NCI-H1105 (cell line): Measurements from ENCODE around the gene EWSR1.

ENCODE experiments used
- DNase-seq: peaks from one replicate; lab custom pipeline; 2025; lab: John Stamatoyannopoulos, UW

Gene EWSR1

DNA sequence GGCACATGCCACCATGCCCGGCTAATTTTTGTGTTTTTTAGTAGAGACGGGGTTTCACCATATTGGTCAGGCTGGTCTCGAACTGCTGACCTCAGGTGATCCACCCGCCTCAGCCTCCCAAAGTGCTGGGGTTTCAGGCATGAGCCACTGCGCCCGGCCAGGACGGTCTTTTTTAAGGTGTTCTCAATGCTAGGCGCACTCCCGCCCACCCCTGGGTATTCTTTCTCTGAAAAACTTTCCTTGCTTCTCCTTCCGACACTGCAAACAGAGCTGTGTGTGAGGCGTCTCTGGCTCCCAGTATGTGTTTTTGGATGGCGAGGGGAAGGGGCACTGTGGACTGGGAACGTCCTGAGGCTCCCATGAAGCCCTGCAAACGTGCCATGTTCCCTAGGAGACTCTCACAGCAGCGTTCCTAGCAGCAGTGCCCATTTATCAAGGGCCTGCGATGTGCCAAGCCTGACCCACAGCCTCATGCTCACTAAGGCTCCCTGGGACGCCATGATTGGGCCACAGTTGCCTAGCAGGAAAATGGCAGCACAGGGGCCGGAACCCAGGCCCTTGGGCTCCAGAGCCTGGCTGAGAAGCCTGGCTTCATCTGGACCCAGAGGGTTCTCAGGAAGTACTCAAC lies 49.9 kb downstream of the EWSR1 start:
- DNase-seq, result no peak

DNA sequence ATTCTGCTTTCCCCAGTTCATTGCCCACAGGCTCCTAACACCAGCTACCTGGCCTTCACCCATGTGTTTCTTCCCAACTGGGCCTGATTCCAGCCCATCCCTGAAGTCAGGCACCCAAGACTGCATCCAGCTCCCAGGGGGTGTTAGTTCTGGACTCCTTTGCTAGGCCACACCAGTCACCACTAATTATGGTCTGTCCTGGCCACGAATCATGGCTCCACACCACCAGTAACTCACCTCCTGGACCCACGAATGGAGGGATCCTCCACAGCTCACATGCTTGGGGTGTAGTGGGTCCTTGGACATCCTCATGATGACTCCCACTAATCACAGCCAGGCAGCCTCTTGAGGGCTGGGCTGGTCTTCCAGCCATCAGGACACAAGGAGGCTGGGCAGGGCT lies 51.0 kb downstream of the EWSR1 start:
- DNase-seq, result no peak

DNA sequence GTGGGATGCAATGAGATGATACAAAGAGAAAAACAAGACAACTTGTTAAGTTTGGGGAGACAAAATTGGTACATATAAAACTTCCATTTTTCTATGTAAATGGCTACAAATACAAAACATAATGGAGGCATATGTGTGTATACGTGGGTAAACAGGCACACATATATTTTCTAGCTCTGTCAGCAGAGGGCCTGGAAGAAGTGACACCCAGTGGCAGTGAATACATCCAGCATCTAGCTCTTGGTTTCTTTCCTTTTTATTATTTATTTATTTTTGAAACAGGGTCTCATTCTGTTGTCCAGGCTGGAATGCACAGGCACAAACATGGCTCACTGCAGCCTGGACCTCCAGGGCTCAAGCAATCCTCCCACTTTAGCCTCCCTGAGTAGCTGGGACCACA lies 52.5 kb downstream of the EWSR1 start:
- no peak for DNase-seq

- DNase-seq, result no peak
Observed at GRCh38 chr22:29323641-29324040, 55.6 kb downstream of the EWSR1 start.

DNA sequence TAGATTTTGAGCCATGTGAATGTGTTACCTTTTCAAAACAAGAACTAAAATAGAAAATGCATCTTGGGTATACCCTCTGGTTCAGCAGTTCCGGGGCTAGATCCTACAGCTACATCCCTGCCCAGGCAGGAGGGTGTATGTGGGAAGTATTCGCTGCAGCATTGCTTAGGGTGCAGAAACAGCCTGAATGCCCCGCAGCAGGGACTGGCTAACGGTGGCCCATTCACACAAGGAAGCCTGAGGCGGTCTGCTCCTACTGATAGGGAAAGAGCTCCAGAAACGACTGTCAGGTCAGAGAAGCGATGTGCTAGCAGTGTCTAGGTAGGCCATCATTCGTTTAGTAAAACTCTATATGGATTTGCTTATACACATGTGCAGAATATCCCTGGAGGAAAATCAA lies 57.3 kb downstream of the EWSR1 start:
- no peak for DNase-seq

DNA sequence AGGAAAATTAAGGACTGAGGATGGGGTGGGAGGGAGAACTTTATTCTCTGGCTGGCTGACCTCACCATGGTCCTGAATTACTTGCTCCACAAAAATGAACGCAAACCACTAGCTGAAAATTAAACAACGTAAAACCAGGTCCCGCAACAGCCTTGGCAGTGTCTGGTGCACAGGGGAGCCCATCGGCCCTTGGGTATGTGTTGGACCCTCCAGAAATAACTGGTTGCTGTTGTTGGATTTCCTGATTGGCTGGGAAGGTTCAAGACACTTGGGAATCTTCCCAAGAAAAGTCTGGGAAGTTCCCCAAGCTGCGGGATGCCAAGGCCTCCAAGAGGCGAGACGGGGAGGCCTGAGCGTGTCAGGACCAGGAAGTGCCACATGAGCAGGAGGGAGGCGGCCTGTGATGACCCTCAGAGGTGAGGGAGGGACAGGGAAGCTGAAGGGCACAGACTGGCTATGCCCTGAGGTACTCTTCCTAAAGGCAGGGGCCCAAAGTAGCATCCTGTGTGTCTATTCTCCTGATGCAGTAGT lies 57.8 kb downstream of the EWSR1 start:
- DNase-seq, result no peak

GRCh38 chr22:29326481-29326880 lies 58.4 kb downstream of the EWSR1 start:
- no peak for DNase-seq

GRCh38 chr22:29327089-29327764 lies 59.2 kb downstream of the EWSR1 start:
- DNase-seq, result no peak

DNA sequence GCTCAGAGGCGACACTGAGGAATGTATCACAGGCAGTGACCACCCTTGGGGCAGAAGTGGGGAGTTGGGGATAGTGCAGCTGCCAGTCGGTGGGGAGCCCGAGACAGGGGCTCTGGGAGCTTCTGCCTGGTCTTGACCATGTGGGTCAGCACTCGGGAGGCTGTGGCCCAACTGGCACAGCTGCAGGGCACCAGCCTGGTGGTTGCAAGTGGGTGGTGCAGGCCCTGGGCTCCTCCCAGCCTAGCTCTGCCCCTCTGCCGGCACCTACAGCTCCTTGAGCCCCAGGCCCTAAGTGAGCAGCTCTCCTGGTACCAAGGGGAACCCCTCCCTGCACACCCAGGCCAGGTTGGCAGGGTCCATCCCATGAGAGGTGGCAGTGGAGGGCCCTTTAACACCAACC lies 60.0 kb downstream of the EWSR1 start:
- no peak for DNase-seq

DNA sequence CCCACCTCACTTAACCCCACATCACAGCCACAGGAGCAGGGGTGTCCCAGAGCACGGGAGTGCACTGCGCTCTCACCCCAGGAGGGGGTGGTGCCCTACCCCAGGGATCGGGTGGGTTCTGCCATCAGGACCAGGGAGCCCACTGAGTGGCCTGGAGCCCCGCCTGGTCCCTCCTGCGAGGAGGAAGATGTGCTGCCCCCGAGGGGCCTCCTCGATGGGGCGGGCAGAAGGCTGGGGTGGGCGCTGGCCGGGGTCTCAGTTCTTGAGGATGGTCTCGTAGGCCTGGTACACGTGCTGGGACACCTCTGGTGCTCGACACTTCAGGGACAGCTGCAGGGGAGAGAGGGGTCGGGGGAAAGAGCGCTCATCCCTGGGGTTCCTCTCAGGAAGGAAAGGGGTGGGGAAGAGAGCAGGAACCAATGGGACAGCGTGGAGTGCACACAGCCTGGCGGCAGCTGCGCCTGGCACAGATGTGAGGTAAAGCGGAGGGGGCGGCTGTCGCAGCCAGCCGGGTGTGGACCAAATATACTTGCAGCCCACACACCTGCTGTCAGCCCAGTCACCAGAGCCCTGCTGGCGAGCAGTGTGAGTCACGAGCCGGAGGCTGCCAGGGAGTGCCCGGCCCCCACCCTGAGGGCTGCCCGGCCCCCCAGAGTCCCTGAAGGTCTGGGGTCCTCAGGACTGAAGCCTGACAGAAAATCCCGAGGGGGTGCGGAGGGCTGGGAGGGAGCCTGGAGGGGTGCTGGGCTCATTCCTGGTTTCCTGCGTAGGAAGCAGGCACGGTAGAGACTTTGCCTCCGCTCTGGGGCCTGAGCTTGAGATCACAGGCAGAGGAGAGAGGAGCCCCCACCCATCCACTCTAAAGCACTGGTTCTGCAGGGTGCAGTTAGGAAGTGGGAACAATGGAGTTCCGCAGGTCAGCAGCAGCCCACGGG lies 60.8 kb downstream of the EWSR1 start:
- DNase-seq, result no peak

GRCh38 chr22:29329581-29329980 lies 61.5 kb downstream of the EWSR1 start:
- DNase-seq, result no peak

- DNase-seq, result no peak
Observed at GRCh38 chr22:29330291-29330690, 62.2 kb downstream of the EWSR1 start.

GRCh38 chr22:29330753-29331152 lies 62.7 kb downstream of the EWSR1 start:
- no peak for DNase-seq

DNA sequence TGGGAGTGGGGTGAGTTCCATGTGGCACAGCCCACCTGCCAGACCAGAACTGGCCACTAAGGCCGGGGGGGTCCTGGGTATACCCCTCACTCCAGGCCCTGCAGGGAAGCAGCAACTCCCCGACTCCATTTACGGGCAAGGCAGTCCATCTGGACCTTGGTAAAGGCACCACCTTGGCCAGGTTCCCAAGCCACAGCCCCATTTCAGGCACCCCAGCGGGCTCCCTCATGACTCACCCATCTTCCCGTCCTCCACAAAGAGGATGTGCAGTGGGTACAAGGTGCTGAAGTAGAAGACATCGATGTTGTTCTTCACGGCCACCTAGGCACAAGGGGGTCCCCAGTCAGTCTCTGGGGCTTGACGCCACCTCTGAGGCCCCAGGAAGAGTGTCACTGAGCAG lies 63.1 kb downstream of the EWSR1 start:
- no peak for DNase-seq

DNA sequence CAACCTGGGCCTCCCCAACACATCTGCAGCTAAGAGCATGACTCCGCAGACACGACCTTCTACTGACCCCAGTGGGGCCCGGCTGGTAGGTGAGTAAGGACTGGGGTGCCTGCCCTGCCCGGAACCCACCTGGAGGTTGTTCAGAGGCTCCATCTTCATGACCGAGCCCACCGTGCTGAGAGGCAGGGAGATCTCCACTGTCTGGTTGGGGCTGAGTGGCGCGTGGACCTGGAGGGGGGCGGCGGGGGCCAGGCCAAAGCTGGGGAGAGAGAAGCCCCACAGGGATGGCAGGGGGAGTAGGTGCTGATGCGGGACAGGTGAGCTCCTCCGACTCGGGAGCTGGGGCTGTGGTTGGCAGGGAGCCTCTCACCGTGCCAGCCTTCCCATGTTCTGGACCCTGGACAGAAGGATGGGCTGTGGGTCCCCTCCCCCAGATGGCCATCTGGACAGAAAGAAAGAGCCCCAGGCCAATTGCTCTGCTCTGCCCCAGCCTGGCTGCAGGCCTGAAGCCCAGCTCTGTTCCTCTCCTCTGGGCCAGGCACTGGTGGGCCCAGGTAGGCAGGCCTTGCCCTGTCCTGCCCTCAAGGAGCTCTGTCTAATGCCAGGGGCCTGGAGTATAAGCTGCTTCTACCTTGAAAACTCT lies 63.7 kb downstream of the EWSR1 start:
- no peak for DNase-seq

GRCh38 chr22:29332886-29333496 lies 64.9 kb downstream of the EWSR1 start:
- DNase-seq, result no peak

DNA sequence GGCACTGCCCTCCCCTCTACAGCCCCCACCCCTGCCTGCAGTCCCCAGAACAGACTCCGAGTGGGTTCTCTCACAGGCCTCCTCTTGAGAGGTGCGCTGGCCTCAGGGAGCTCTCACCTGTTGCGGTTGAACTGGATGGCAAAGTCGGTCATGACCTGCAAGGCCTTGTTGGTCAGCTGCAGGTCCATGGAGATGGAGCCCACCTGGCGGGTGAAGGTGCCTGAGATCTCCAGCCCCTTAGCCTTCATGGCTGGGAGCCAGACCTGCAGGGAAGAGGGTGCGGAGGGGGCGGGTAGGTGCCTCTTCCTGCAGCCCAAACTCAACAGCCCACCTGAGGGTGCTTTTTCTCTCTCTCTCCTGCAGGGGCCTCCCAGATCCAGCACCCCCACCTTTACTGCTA lies 66.1 kb downstream of the EWSR1 start:
- DNase-seq, result no peak

- DNase-seq, result no peak
Observed at GRCh38 chr22:29334696-29335344, 66.8 kb downstream of the EWSR1 start.

DNA sequence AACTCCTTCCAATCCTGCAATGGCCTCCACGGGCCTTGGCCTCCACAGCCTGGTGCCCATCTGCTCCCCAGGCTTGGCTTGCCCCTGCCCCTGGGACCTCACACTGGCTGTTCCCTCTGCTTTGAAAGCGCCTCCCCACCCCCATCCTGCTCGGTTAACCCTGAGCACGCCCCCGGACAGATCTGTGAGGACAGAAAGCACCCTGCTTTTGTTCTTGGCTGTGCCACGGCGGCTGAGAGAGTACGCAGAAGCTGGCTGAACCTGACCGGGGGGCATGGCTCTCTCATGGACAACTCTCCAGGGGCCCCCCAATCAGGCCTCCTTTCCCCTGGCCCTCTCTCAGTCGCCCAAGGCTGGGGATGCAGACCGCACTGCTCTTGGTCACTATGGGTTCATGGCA lies 67.6 kb downstream of the EWSR1 start:
- no peak for DNase-seq

- no peak for DNase-seq
Observed at GRCh38 chr22:29336751-29337490, 68.9 kb downstream of the EWSR1 start.
